Fibroblast of lung (primary cell): ENCODE measurements around the gene PKNOX2. TPM values are rescaled to one million over a fixed set of nuclear protein-coding genes. Genes with fewer than 3 reads are reported as not detected.

ENCODE experiments used
- DNase-seq, 2 donors: peaks; one replicate each; pipeline versions ENCODE4 v3.0.0 to v3.0.0-alpha.2; 2010; ENCODE audit warnings: low read depth in 2 of 2
- H2AFZ ChIP-seq: 2 replicates; pipeline ENCODE4 v1.5.1; 2012; ENCODE audit warnings: low read length, control low read depth, inconsistent platforms
- H3K27ac ChIP-seq: 2 replicates; pipeline ENCODE4 v1.5.1; 2011; ENCODE audit warnings: low read length, control low read depth; ENCODE audit not compliant: insufficient read depth
- H3K27me3 ChIP-seq: 2 replicates; pipeline ENCODE4 v1.5.1; 2011; ENCODE audit warnings: mild to moderate bottlenecking, low read length; ENCODE audit not compliant: control insufficient read depth, insufficient read depth
- H3K36me3 ChIP-seq: 2 replicates; pipeline ENCODE4 v1.5.1; 2011; ENCODE audit warnings: low read length; ENCODE audit not compliant: control insufficient read depth, insufficient read depth
- H3K4me1 ChIP-seq: 2 replicates; pipeline ENCODE4 v1.5.1; 2011; ENCODE audit warnings: low read length; ENCODE audit not compliant: control insufficient read depth, insufficient read depth; ENCODE audit errors: extremely low read depth
- H3K4me2 ChIP-seq: 2 replicates; pipeline ENCODE4 v1.5.1; 2011; ENCODE audit warnings: low read length, control low read depth; ENCODE audit not compliant: insufficient read depth; ENCODE audit errors: extremely low read depth
- H3K4me3 ChIP-seq, 4 experiments: fragments of 200-600 bp in 1 of 4; sonication (generic) in 1 of 4; replicated peaks in 1 of 4; 2 replicates each; pipeline ENCODE4 v1.5.1; 2011 to 2016; ENCODE audit warnings: low read length in 4 of 4, low read depth in 3 of 4, mild to moderate bottlenecking in 3 of 4, control low read depth in 2 of 4, inconsistent platforms in 1 of 4, mixed read lengths in 1 of 4; ENCODE audit not compliant: insufficient read depth in 1 of 4; ENCODE audit errors: control extremely low read depth in 1 of 4
- H3K79me2 ChIP-seq: 2 replicates; pipeline ENCODE4 v1.5.1; 2012; ENCODE audit warnings: mild to moderate bottlenecking, low read length, inconsistent platforms; ENCODE audit not compliant: control insufficient read depth, insufficient read depth
- H3K9ac ChIP-seq: 2 replicates; pipeline ENCODE4 v1.5.1; 2011; ENCODE audit warnings: mild to moderate bottlenecking, low read length, control low read depth; ENCODE audit not compliant: insufficient read depth
- H3K9me3 ChIP-seq: 2 replicates; pipeline ENCODE4 v1.5.1; 2012; ENCODE audit warnings: low read depth, low read length; ENCODE audit not compliant: control insufficient read depth, insufficient read depth
- H4K20me1 ChIP-seq: 2 replicates; pipeline ENCODE4 v1.5.1; 2011; ENCODE audit warnings: low read length; ENCODE audit not compliant: control insufficient read depth, insufficient read depth; ENCODE audit errors: extremely low read depth
- EZH2 ChIP-seq: IDR thresholded peaks from 2 replicates; pipeline ENCODE4 v1.5.1; 2012; ENCODE audit warnings: low read length, control low read depth, mild to moderate bottlenecking; ENCODE audit errors: missing control alignments
- polyA plus RNA-seq, 2 donors: library from polyadenylated mRNA; depleted of rRNA in 1 of 2; stranded (reverse) in 1 of 2; unstranded in 1 of 2; fragments of >200 nt; gene quantifications; 2 replicates each; pipeline ENCODE4 v1.2.1, GENCODE V29; 2011 to 2012; ENCODE audit warnings: missing spikeins in 1 of 2
- total RNA-seq: library from RNA; depleted of rRNA; stranded (reverse); fragments of >200 nt; gene quantifications from 2 replicates; pipeline ENCODE4 v1.2.1, GENCODE V29; 2014
- TF ChIP-seq, protein P1 (sequence below), 2 donors: IDR thresholded peaks in 1 of 2; conservative IDR thresholded peaks in 1 of 2; 1 replicate in 1 of 2; 2 replicates in 1 of 2; pipeline ENCODE4 v1.5.1; 2011 to 2012; ENCODE audit warnings: low read length in 2 of 2, control low read depth in 1 of 2, inconsistent platforms in 1 of 2, low read depth in 1 of 2, mild to moderate bottlenecking in 1 of 2

Gene PKNOX2
- total and polyA plus RNA-seq, 2 donors (not counting 1 experiment from before 2014, with no cell fraction given), result 0.33 to 2.2 TPM

GRCh38 chr11:125297346-125297915, 132.9 kb downstream of the PKNOX2 start:
- no peak overlapping the region for H2AFZ ChIP-seq
- H3K4me3 ChIP-seq, result no peak overlapping the region
- H3K4me1 ChIP-seq, result no peaks in the 10 kb centered on the region
- no peaks in the 10 kb centered on the region for H3K36me3 ChIP-seq
- no peaks in the 10 kb centered on the region for H3K79me2 ChIP-seq
- H3K9me3 ChIP-seq, result no peaks in the 10 kb centered on the region
- H3K9ac ChIP-seq, result no peak overlapping the region
- TF ChIP-seq EZH2, result no peak
- TF ChIP-seq, protein P1, sequence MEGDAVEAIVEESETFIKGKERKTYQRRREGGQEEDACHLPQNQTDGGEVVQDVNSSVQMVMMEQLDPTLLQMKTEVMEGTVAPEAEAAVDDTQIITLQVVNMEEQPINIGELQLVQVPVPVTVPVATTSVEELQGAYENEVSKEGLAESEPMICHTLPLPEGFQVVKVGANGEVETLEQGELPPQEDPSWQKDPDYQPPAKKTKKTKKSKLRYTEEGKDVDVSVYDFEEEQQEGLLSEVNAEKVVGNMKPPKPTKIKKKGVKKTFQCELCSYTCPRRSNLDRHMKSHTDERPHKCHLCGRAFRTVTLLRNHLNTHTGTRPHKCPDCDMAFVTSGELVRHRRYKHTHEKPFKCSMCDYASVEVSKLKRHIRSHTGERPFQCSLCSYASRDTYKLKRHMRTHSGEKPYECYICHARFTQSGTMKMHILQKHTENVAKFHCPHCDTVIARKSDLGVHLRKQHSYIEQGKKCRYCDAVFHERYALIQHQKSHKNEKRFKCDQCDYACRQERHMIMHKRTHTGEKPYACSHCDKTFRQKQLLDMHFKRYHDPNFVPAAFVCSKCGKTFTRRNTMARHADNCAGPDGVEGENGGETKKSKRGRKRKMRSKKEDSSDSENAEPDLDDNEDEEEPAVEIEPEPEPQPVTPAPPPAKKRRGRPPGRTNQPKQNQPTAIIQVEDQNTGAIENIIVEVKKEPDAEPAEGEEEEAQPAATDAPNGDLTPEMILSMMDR (conservative IDR thresholded peaks at IDR 0.05 in 1 of 2, IDR thresholded peaks at IDR 0.05 in 1 of 2; ENCODE audit: low read depth in 1 of 2, low read length in 2 of 2), result no peak
- no peaks in the 10 kb centered on the region for H4K20me1 ChIP-seq
- H3K27me3 ChIP-seq, result peaks cover 15% of the 10 kb centered on the region
- DNase-seq, result no peak
- H3K27ac ChIP-seq, result no peak overlapping the region
- no peak overlapping the region for H3K4me2 ChIP-seq

DNA sequence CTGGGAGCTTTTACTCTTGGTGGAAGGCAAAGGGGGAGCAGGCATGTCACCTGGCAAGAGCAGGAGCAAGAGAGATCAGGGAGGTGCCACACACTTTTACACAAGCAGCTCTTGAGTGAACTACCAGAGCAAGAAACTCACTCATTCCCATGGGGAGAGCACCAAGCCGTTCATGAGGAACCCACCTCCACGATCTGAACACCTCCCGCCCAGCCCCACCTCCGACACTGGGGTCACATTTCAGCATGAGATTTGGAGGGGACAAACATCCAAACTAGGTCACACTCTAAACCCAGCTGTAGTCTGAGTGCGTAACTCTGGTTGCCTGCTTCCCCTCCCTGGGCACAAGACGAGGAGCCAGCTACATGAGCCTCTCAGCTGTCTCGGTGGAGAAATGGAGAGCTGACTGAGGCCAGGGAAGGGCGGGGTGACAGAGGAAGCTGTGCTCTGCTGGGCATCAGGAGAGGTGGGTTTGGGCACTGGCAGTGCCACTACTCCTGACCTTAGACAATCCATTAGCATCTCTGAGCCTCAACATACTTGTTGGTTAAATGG, 134.6 kb downstream of the PKNOX2 start:
- Histone ChIP-seq H3K27me3 (peaks cover 11% of the 10 kb centered on the region), H3K27ac (no peak overlapping the region), H3K4me3 (no peak overlapping the region), H3K4me2 (no peak overlapping the region), H2AFZ (no peak overlapping the region), H3K9me3 (no peaks in the 10 kb centered on the region), H3K4me1 (no peaks in the 10 kb centered on the region), H3K79me2 (no peaks in the 10 kb centered on the region), H3K9ac (no peak overlapping the region), H4K20me1 (no peaks in the 10 kb centered on the region), H3K36me3 (no peaks in the 10 kb centered on the region)
- no peak for DNase-seq
- TF ChIP-seq, protein P1 (conservative IDR thresholded peaks at IDR 0.05 in 1 of 2, IDR thresholded peaks at IDR 0.05 in 1 of 2; ENCODE audit: low read depth in 1 of 2, low read length in 2 of 2), result no peak
- no peak for TF ChIP-seq EZH2

DNA sequence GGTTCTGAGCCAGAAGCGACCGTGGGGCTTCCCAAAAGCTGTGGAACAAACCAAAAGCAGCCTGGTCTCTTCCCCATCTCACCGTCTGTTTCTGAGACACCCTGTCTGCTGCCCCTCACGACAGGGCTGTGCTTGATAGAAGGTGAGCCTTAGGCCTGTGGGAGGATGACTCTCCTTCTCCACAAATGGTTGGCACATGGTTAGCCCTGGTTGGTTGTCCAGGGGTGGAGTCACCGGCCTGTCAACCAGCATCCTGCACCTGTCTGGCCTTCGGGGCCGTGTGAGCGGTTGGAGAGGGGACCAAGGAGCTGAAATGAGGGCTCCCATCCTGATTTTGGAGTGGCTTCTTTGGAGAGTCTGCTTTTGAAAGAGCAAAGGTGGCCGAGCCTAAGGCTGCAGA, 135.3 kb downstream of the PKNOX2 start:
- no peak overlapping the region for H3K4me2 ChIP-seq
- no peaks in the 10 kb centered on the region for H3K4me1 ChIP-seq
- TF ChIP-seq, protein P1 (conservative IDR thresholded peaks at IDR 0.05 in 1 of 2, IDR thresholded peaks at IDR 0.05 in 1 of 2; ENCODE audit: low read depth in 1 of 2, low read length in 2 of 2), result no peak
- TF ChIP-seq EZH2, result no peak
- DNase-seq, result no peak
- no peak overlapping the region for H2AFZ ChIP-seq
- H3K27me3 ChIP-seq, result peaks cover 6% of the 10 kb centered on the region
- H3K36me3 ChIP-seq, result no peaks in the 10 kb centered on the region
- no peaks in the 10 kb centered on the region for H4K20me1 ChIP-seq
- no peak overlapping the region for H3K4me3 ChIP-seq
- no peak overlapping the region for H3K27ac ChIP-seq
- H3K9me3 ChIP-seq, result no peaks in the 10 kb centered on the region
- no peaks in the 10 kb centered on the region for H3K79me2 ChIP-seq
- H3K9ac ChIP-seq, result no peak overlapping the region
